Breast epithelium (tissue), 3 donors: ENCODE measurements around the gene TMTC1.

Experiments used
- POLR2A ChIP-seq: fragments of 450-650 bp; IDR thresholded peaks from one replicate; pipeline ENCODE4 v1.6.1; 2016; ENCODE audit warnings: antibody characterized with exemption, mild to moderate bottlenecking, moderate library complexity
- POLR2AphosphoS5 ChIP-seq, 3 donors: sonication (generic); formaldehyde crosslinking; IDR thresholded peaks; one replicate each; pipeline ENCODE4 v1.6.1; 2017; ENCODE audit warnings: antibody characterized with exemption in 3 of 3
- TF ChIP-seq, protein P1 (sequence below), 3 donors: fragments of 450-650 bp; IDR thresholded peaks; one replicate each; pipeline ENCODE4 v1.5.1; 2016 to 2017; ENCODE audit warnings: antibody characterized with exemption in 3 of 3, mild to moderate bottlenecking in 3 of 3, moderate library complexity in 3 of 3

DNA sequence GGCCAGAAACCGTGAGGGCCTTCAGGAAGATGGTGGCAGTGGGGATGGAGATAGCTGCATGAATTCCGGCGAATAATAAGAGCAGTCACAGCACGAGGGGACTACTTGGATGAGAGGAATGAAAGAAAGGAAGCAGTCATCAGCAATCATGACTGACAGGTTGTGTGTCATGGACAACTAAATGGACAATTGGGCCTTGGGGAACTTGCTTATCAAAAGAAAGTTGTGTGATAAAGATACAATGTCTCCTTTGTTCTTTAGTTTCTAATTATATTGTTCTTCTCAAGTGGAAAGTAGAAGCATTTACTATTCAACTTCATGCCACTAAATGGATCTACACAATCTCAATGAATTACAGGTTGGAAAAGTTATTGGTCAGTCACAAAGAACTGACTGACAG is 130.5 kb downstream of the TMTC1 start:
- no peak for TF ChIP-seq POLR2A
- TF ChIP-seq, protein P1, sequence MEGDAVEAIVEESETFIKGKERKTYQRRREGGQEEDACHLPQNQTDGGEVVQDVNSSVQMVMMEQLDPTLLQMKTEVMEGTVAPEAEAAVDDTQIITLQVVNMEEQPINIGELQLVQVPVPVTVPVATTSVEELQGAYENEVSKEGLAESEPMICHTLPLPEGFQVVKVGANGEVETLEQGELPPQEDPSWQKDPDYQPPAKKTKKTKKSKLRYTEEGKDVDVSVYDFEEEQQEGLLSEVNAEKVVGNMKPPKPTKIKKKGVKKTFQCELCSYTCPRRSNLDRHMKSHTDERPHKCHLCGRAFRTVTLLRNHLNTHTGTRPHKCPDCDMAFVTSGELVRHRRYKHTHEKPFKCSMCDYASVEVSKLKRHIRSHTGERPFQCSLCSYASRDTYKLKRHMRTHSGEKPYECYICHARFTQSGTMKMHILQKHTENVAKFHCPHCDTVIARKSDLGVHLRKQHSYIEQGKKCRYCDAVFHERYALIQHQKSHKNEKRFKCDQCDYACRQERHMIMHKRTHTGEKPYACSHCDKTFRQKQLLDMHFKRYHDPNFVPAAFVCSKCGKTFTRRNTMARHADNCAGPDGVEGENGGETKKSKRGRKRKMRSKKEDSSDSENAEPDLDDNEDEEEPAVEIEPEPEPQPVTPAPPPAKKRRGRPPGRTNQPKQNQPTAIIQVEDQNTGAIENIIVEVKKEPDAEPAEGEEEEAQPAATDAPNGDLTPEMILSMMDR (IDR thresholded peaks at IDR 0.05), result no peak
- no peak for TF ChIP-seq POLR2AphosphoS5 (IDR thresholded peaks at IDR 0.05)
